GM23338 (cell line): Measurements from ENCODE around the gene PPM1L. TPM values are rescaled to one million over a fixed set of nuclear protein-coding genes. Genes with fewer than 3 reads are reported as not detected.

Source experiments
- ATAC-seq: fragments of 200-7000 bp; cut with Tn5 transposase; 3 replicates; pipeline ENCODE4 v1.9.1; 2020
- DNase-seq: peaks from one replicate; pipeline ENCODE4 v3.0.0-alpha.2; 2015; ENCODE audit warnings: low spot score
- H2AFZ ChIP-seq: fragments of 200-600 bp; sonication (generic); 2 replicates; pipeline ENCODE4 v1.8.0; 2016; ENCODE audit warnings: antibody characterized with exemption, mild to moderate bottlenecking, moderate library complexity
- H3F3A ChIP-seq: fragments of 200-600 bp; sonication (generic); replicated peaks from 2 replicates; pipeline ENCODE4 v1.8.0; 2017; ENCODE audit warnings: antibody characterized with exemption, mixed run types, low read depth
- H3K27ac ChIP-seq: fragments of 200-600 bp; sonication (generic); 2 replicates; pipeline ENCODE4 v1.6.1; 2016; ENCODE audit warnings: low read depth
- H3K27me3 ChIP-seq: fragments of 200-600 bp; sonication (generic); 2 replicates; pipeline ENCODE4 v1.8.0; 2016; ENCODE audit warnings: mild to moderate bottlenecking, mixed run types, moderate library complexity; ENCODE audit not compliant: insufficient read depth
- H3K36me3 ChIP-seq: fragments of 200-600 bp; sonication (generic); 2 replicates; pipeline ENCODE4 v1.8.0; 2016; ENCODE audit warnings: mild to moderate bottlenecking; ENCODE audit not compliant: insufficient read depth
- H3K4me1 ChIP-seq: fragments of 200-600 bp; sonication (generic); 2 replicates; pipeline ENCODE4 v1.8.0; 2016; ENCODE audit warnings: mild to moderate bottlenecking, moderate library complexity; ENCODE audit not compliant: insufficient read depth
- H3K4me2 ChIP-seq: fragments of 200-600 bp; sonication (generic); 2 replicates; pipeline ENCODE4 v1.7.1; 2017; ENCODE audit warnings: mixed run types
- H3K4me3 ChIP-seq: fragments of 200-600 bp; sonication (generic); 2 replicates; pipeline ENCODE4 v1.6.1; 2016; ENCODE audit warnings: mixed run types
- H3K79me2 ChIP-seq: fragments of 200-600 bp; sonication (generic); replicated peaks from 2 replicates; pipeline ENCODE4 v1.8.0; 2017; ENCODE audit warnings: mild to moderate bottlenecking; ENCODE audit not compliant: insufficient read depth
- H3K9me2 ChIP-seq: fragments of 200-600 bp; sonication (generic); 2 replicates; pipeline ENCODE4 v1.8.0; 2017; ENCODE audit not compliant: insufficient read depth
- H4K20me1 ChIP-seq: fragments of 200-600 bp; sonication (generic); replicated peaks from 2 replicates; pipeline ENCODE4 v1.8.0; 2017; ENCODE audit warnings: mild to moderate bottlenecking; ENCODE audit not compliant: insufficient read depth
- H3K27ac Mint-ChIP-seq: 2 replicates; pipeline ENCODE4 v1.8.0; 2020; ENCODE audit warnings: inconsistent platforms, mild to moderate bottlenecking, moderate library complexity, mixed read lengths
- H3K27me3 Mint-ChIP-seq: 3 replicates; pipeline ENCODE4 v1.8.0; 2022; ENCODE audit warnings: low read depth, mild to moderate bottlenecking, moderate library complexity, mixed read lengths, inconsistent platforms; ENCODE audit not compliant: insufficient read depth, poor library complexity
- H3K36me3 Mint-ChIP-seq: 3 replicates; pipeline ENCODE4 v1.8.0; 2021; ENCODE audit warnings: low read depth, mild to moderate bottlenecking, inconsistent platforms, moderate library complexity, mixed read lengths
- H3K4me1 Mint-ChIP-seq: 3 replicates; pipeline ENCODE4 v1.8.0; 2020; ENCODE audit warnings: mild to moderate bottlenecking, inconsistent platforms, mixed read lengths
- H3K4me3 Mint-ChIP-seq: 3 replicates; pipeline ENCODE4 v1.8.0; 2021; ENCODE audit warnings: moderate library complexity, mild to moderate bottlenecking, inconsistent platforms, mixed read lengths
- H3K9me3 Mint-ChIP-seq: 3 replicates; pipeline ENCODE4 v1.8.0; 2020; ENCODE audit warnings: moderate library complexity, mild to moderate bottlenecking, inconsistent platforms, mixed read lengths
- EZH2 ChIP-seq: fragments of 200-600 bp; sonication (generic); IDR thresholded peaks from one replicate; pipeline ENCODE4 v1.8.0; 2017; ENCODE audit warnings: antibody characterized with exemption, mild to moderate bottlenecking, low read depth; ENCODE audit not compliant: unreplicated experiment
- EZH2phosphoT487 ChIP-seq: fragments of 200-600 bp; sonication (generic); IDR thresholded peaks from one replicate; pipeline ENCODE4 v1.8.1; 2018; ENCODE audit warnings: antibody characterized with exemption; ENCODE audit not compliant: unreplicated experiment
- POLR2AphosphoS5 ChIP-seq: IDR thresholded peaks from 2 replicates; pipeline ENCODE4 v1.6.1; 2016; ENCODE audit warnings: antibody characterized with exemption, low read depth
- ZNF114 ChIP-seq: fragments of 250-450 bp; sonication (Bioruptor Pico); IDR thresholded peaks from 2 replicates; pipeline ENCODE4 v1.5.0; 2020; ENCODE audit warnings: mild to moderate bottlenecking, moderate library complexity
- ZNF462 ChIP-seq: fragments of 250-450 bp; sonication (Bioruptor Pico); IDR thresholded peaks from 2 replicates; pipeline ENCODE4 v1.5.0; 2020; ENCODE audit warnings: mild to moderate bottlenecking, moderate library complexity
- polyA plus RNA-seq: library from polyadenylated mRNA; unstranded; fragments of >200 nt; fragmentation: Nextera tagmentation; extraction: Ambion mirVana; gene quantifications from 2 replicates; pipeline ENCODE4 v1.2.1, GENCODE V29; 2016
- total RNA-seq: library from RNA; depleted of rRNA; stranded (reverse); fragments of >200 nt; shearing (Covaris generic); gene quantifications from 2 replicates; pipeline ENCODE4 v1.2.3, GENCODE V29; 2014

PPM1L gene
- total and polyA plus RNA-seq, 2 experiments from 2014 or later, result 3.9 to 26.4 TPM

DNA sequence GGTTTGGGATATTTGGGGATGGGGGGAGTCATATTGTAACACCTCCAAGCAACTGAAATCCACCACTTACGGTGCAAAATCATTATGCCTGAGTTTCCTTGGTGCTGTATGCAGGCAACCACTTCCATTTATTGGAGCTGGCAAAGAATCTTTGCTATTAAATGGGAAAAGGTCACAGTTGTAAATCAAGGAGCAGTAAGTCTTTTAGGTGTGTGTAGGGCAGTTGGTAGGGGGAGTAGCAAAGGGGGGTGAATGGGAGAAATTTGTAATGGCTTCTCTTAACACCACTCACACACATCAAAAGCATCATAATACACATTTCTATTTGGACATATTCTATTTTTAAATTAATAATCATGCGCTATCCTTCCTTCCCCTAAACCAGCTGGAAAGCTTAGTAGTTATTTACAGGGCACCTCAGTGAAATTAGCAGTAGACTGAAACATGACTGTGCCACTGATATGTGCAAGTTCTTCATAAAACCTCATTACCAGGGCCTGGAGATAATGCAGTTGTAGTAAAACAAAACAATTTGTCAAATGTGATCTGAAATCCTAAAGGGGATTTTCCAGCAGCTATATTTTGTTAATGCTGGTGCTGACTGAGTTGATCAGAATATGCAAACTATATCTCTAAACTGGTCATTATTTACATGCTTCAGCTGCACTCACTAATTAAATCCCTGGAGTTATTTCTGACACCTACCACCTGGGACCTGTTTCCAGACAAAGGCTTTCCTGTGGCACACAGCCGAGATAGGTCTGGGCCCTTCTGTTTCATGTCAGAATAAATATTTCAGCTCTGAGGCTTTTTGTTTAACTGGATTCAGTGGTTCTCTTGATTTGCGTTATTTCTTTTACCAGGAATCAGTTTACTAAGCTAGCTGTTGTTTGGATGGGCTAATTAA is 259.1 kb downstream of the PPM1L start (continued):
- TF ChIP-seq ZNF462 (CRISPR knock-in tag) (no peak), EZH2phosphoT487 (no peak), EZH2 (no peak), ZNF114 (CRISPR knock-in tag) (no peak), POLR2AphosphoS5 (no peak)

DNA sequence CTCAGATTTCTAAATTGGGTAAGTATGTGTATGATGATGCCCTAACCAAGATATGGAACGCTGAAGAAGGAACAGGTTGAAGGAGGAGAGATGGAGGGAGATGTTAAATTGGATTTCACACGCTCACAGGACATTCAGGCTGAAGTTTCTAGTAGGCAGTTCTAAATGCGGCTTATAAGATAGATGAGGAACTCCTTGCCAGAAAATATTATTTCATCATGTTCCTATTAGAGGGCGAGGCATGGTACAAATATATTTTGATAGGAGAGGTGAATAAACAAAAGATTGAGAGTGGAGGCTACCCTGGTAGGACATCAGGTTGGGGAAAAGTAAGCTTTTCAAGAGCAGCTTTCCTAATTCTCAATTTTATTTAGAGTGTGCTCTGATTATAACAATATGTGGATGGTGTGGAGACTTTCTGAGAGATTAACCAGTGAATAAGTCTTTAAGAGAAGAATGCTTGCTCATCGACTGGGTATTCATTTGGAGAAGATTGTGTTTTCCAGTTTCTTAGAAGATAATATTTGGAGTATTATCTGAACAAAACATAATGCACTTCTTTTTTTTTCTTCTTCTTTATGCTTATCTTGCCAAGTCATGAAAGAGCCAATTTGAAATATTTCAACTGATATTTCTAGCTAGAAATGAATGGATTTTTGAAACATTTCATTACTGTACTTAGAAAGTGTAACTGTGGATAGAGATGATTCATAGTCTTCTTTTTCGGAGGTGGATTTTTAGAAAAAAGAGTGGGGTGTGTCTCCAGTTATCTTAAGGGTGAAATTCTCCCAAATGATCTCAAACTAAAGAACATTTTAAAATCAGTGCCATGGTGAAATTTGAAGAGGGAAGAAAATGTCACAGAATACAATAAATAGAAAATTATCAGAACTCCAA is 260.6 kb downstream of the PPM1L start:
- no peaks in the 10 kb centered on the region for H3K27me3 ChIP-seq
- ATAC-seq, result no peak
- Mint-ChIP-seq H3K9me3 (peaks cover 7% of the 10 kb centered on the region), H3K4me1 (peaks cover 4% of the 10 kb centered on the region; the same call in 1 of the 3 replicates), H3K36me3 (peaks cover 4% of the 10 kb centered on the region; the same call in 2 of the 3 replicates), H3K27ac (no peak overlapping the region; the same call in 1 of the 2 replicates), H3K4me3 (no peak overlapping the region), H3K27me3 (no peaks in the 10 kb centered on the region)
- no peak overlapping the region for H3K4me2 ChIP-seq
- DNase-seq, result no peak
- H2AFZ ChIP-seq, result no peak overlapping the region
- H3K36me3 ChIP-seq, result no peaks in the 10 kb centered on the region
- no peaks in the 10 kb centered on the region for H3F3A ChIP-seq
- H3K9me2 ChIP-seq, result no peaks in the 10 kb centered on the region
- no peak overlapping the region for H3K27ac ChIP-seq
- H4K20me1 ChIP-seq, result no peaks in the 10 kb centered on the region
- no peak overlapping the region for H3K4me3 ChIP-seq
- H3K79me2 ChIP-seq, result no peaks in the 10 kb centered on the region
- no peaks in the 10 kb centered on the region for H3K4me1 ChIP-seq
- TF ChIP-seq ZNF462 (CRISPR knock-in tag), result no peak
